OCI-LY7 (cell line): ENCODE measurements around the gene SYNCRIP.

Experiments
- EZH2phosphoT487 ChIP-seq: fragments of 200-600 bp; sonication (generic); IDR thresholded peaks from 2 replicates; pipeline ENCODE4 v1.6.1; 2018; ENCODE audit warnings: low read depth, borderline replicate concordance, mild to moderate bottlenecking, mixed run types, antibody characterized with exemption, low read length, moderate library complexity, mixed read lengths
- TF ChIP-seq, protein P1 (sequence below): fragments of 200-600 bp; sonication (generic); conservative IDR thresholded peaks from 2 replicates; pipeline ENCODE4 v1.5.1; 2014; ENCODE audit warnings: mild to moderate bottlenecking, antibody characterized with exemption, low read length, moderate library complexity, mixed read lengths

DNA sequence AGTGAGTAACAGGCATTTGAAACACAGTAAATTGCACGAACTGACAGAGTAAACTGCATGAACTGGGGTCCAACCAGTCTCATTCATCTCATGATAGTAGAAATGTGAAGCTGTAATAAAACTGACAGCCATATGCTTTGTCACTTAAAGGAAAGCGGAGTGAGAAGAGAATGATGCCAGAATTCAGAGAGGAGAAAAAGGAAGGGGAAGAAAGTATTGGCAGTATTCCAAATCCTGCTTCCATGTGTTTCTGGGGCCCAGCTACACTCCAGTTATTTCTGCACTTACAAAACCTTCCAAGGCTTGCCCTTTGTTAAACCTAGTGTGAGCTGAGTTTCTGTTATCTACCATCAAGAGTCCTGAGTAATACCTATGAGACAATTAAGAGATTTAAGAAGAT lies 66.2 kb downstream of the SYNCRIP start:
- TF ChIP-seq, protein P1, sequence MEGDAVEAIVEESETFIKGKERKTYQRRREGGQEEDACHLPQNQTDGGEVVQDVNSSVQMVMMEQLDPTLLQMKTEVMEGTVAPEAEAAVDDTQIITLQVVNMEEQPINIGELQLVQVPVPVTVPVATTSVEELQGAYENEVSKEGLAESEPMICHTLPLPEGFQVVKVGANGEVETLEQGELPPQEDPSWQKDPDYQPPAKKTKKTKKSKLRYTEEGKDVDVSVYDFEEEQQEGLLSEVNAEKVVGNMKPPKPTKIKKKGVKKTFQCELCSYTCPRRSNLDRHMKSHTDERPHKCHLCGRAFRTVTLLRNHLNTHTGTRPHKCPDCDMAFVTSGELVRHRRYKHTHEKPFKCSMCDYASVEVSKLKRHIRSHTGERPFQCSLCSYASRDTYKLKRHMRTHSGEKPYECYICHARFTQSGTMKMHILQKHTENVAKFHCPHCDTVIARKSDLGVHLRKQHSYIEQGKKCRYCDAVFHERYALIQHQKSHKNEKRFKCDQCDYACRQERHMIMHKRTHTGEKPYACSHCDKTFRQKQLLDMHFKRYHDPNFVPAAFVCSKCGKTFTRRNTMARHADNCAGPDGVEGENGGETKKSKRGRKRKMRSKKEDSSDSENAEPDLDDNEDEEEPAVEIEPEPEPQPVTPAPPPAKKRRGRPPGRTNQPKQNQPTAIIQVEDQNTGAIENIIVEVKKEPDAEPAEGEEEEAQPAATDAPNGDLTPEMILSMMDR: no peak
- TF ChIP-seq EZH2phosphoT487: no peak
